ENCODE measurements around the gene ATP8A2.
A peak's percentile ranks its signal among the peaks of the same experiment; 100 is the strongest.
"Not testable (repeated sequence)": the region's sequence is repeated elsewhere in the genome, so short reads cannot be mapped to it uniquely, and the experiment has no call there.

Gene ATP8A2

DNA sequence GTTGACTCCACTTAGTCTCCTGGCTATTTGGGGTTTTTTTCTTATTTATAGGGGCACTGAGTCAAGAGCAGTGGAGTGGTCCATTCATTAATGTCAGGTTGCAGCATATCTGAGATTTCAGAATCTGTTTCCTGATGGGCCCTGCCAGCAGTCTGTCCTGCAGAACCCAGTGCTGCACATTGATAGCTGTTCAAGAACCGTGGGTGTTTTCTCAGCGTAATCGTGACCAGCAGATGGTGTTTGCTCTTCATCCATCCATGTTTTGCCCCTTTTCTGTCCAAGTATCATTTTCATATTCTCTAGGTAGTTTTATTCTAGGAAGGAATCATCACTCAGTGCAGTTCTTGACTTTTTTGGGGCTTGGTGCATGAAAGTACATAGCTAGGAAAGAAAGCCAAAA lies 166.5 kb downstream of the ATP8A2 start:
- no peak for DNase-seq (ENCODE audit: low read depth in 1 of 2, low spot score in 1 of 2)

DNA sequence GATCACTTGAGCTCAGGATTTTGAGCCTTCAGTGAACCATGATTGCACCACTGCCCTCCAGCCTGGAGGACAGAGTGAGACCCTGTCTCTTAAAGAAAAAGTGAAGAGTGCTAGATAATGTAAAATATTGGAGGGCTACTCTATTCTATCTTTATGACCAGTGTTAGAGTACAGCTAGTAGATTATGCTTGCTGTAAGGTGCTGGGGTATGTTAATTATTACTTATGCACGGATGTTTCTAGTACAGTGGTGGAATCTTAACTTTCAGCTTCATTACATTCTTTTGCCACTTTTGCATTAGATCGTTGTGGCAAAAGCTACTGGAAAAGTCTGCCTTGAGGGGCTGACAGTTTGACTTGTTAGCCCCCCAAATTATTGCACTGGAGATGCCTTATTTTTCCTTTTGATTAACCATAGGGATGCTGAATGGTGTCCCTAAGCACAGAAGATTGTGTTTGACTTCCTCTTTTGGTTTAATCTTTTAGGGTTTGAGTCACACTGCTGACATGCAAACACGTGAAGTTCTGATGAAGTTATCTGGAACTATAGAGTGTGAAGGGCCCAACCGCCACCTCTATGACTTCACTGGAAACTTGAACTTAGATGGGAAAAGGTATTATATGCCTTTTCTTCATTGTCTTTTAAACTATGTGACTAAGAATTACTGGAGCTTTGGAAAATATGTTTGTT lies 169.8 kb downstream of the ATP8A2 start:
- DNase-seq (ENCODE audit: low read depth in 1 of 2, low spot score in 1 of 2), result no peak

DNA sequence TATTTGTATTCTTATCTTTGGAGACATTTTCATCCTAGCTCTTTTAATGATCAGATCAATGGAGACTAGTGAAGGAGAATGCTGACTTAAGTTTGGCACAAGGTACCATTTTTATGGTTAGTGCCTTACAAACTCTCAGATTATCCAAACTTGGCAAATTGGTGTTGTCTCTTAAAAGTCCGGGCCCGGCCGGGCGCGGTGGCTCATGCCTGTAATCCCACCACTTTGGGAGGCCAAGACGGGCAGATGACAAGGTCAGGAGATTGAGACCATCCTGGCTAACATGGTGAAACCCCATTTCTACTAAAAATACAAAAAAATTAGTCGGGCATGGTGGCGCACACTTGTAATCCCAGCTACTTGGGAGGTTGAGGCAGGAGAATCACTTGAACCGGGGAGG lies 177.2 kb downstream of the ATP8A2 start:
- DNase-seq (ENCODE audit: low read depth in 1 of 2, low spot score in 1 of 2), result not testable (repeated sequence)

DNA sequence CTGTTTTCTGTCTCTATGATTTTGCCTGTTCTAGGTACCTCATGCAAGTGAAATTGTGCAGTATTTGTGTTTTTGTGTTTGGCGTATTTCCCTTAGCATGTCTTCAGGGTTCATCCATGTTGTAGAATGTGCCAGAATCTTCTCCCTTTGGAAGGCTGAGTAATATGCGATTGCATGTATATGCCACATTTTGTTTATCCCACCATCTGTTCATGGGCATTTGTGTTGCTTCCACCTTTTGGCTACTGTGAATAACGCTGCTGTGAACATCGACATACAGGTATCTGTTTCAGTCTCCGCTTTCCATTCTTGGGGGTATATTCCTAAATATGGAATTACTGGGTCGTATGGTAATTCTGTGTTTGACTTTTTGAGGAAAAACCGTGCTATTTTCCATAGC lies 190.0 kb downstream of the ATP8A2 start:
- DNase-seq (ENCODE audit: low read depth in 1 of 2, low spot score in 1 of 2), result no peak

DNA sequence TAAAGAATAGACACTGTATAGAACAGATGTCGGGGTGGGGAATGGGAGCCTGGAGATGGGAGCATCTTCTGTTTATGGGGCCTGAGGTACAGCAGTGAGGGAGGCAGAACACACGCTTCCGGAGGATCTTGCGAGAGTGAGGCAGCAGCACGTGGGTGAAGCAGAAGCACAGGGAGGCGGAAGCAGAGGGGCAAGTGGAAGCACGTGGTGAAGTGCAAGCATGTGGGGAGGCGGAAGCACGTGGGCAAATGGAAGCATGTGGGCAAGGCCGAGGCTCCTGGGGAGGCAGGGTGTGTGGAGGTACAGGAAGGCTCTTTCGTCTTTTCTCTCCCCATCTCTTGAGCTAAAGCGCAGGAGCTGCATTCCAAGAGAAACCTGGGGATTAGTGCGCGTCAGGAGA lies 198.4 kb downstream of the ATP8A2 start:
- no peak for DNase-seq (ENCODE audit: low read depth in 1 of 2, low spot score in 1 of 2)

DNA sequence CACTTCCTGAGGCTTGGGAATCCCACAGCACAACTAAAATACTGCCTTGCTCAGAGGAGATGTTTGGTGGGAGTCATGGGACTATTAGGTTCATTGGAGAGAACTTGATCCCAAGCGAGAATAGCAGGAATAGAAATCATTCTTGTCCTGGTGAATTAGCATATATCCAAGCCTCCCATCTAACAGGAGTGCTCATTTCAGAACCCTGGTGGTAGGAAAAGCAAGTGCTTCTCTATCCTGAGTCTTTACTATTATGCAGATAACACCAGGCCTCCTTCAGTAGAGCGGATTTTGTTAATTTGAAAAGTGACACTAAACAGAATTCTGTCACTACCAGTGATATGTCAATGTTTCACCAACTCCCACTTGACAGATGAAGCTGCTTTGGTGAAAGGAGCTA lies 199.5 kb downstream of the ATP8A2 start:
- DNase-seq (ENCODE audit: low read depth in 1 of 2, low spot score in 1 of 2), result no peak

DNA sequence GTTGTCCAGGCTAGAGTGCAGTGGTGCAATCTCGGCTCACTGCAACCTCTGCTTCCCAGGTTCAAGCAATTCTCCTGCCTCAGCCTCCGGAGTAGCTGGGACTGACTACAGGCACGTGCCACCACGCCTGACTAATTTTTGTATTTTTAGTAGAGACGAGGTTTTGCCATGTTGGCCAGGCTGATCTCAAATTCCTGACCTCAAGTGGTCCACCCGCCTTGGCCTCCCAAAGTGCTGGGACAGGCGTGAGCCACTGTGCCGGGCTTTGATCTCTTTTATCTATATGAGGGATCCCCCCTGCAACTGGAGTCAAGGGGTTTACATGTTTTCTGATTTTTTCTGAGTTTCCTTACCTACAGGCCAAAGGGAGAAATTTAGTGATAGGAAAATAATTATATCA lies 200.4 kb downstream of the ATP8A2 start:
- not testable (repeated sequence) for DNase-seq (ENCODE audit: low read depth in 1 of 2, low spot score in 1 of 2)

DNA sequence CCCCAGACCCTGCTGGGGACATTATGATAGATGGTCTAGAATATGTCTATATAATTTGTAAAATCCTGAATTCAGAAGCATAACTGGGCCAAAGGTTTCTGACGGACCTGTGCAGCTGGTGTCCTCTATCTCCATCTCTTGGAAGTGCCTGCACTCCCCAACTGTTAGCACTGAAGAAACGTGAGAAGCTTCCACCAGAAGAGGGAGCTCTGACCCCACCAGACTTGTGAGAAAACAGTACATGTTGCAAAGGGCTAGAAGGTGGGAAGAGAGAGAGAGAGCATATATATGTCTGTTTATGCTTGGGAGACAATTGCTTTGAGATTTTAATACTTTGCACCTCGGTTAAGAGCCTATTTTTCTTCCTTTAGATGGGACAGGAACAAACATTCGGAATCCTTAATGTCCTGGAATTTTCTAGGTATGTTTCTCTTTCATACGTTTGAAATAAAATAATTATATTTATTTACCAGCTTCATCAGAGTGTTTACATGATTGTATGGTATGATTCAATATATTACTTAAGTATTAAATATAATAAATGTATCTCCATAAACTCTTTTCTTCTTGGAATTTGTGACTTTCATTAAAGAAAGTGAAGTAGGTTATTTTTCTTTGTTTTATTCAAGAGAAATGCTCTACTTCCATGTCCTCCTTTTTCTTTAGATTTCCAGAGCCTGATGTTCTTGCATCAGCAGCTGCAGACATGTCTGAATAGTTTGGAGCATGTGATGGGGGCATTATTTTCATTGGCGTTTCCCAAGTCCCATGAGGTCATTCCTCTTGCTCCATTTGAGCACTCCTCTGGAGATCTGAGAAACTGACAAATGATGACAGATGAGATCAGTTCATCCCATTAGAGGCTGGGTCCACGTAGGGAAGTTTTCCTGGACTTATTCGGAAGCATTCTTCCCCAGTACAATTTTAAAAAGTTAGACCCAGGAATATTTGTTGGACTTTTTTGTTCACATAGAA lies 202.9 kb downstream of the ATP8A2 start:
- DNase-seq (ENCODE audit: low read depth in 1 of 2, low spot score in 1 of 2), result peak; percentile 37 to 47

DNA sequence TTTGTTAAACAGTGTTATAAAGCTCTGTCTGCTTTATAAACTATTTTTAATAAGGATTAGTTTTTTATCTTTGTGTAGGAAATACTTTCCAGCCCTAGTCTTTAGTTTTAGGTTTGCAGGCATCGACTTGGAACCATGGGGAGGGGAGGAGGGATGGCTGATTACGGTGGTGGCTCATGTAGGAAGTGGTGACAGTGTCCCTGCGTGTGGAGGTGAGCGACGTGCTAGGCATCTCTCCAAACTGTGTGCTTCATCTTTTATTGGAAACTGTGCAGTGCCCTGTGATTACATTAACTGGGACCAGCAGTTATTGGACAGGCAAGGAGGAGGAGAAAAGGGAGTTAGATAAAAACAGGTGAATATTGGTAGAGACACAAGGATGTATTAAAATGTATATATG lies 203.8 kb downstream of the ATP8A2 start:
- no peak for DNase-seq (ENCODE audit: low read depth in 1 of 2, low spot score in 1 of 2)

DNA sequence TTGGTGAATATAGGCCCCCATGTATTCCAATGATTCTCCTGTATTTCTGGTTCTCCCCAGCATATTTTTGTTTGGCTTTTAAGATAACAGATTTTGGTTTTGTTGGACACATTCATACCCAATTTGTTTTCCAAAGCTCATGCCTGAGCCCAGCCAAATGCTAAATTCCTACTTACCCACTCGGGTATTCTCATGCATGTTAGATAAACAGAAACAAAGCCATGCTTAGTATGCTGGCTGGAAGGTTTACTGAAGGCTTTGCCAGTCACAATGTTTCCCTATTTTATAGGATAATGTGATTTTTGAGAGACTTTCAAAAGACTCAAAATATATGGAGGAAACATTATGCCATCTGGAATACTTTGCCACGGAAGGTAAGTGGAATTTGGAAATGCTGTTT lies 206.8 kb downstream of the ATP8A2 start:
- DNase-seq (ENCODE audit: low read depth in 1 of 2, low spot score in 1 of 2), result no peak

DNA sequence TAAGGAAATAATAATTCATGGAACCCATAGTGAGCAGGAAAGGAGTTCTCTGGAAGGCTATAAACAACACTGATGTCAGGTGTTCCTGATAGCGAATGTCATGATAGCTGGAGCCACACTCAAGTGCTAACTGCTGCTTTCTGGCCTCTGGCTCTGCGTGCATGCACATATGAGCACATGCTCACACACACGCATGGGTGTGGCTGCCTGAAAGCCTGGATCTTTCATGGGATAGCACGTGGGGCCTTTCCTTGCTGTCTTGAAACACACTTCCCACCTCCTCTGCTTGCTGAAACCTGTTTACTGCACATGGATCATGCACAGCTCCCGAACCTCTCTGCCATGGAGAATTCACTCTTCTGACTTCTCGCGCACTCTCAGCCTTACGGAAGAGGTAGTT lies 207.4 kb downstream of the ATP8A2 start:
- no peak for DNase-seq (ENCODE audit: low read depth in 1 of 2, low spot score in 1 of 2)

DNA sequence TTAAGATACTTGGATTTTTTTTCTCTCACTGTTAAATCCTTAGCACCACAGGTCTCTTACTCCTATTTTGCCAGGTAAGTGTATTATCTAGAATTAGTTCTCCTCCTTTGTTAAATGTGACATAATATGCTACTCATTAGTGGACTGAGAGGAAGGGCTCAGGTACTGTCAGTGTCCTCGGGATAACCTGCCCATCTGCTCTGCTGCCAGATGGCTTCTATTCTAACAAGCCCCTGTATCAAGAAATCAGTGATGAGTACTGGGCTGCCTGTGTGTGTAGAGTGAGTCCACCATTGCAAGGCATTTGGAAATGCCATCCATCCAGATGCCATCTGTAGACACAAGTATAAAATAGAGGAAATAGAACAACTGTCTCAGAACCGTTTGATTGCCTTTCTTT lies 209.6 kb downstream of the ATP8A2 start:
- DNase-seq (ENCODE audit: low read depth in 1 of 2, low spot score in 1 of 2), result no peak

DNA sequence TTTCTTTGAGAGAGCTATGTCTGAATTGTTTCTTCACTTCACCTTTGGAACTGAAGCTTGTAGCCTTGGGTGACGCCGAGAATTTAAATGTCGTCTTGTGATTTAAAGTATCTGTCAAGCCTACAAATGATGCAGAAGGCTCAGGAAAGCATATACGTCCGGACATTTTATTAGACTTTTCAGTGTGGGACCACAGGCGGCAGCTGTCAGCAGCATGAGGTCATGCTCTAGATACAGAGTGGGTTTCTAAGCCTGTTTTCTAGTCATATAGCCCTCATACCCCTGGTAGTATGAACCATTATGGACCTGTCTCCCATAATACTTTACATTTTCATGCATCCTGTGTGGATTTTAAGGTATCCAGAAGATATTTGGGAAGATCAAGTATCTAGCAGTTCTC lies 212.3 kb downstream of the ATP8A2 start:
- DNase-seq (ENCODE audit: low read depth in 1 of 2, low spot score in 1 of 2), result no peak

DNA sequence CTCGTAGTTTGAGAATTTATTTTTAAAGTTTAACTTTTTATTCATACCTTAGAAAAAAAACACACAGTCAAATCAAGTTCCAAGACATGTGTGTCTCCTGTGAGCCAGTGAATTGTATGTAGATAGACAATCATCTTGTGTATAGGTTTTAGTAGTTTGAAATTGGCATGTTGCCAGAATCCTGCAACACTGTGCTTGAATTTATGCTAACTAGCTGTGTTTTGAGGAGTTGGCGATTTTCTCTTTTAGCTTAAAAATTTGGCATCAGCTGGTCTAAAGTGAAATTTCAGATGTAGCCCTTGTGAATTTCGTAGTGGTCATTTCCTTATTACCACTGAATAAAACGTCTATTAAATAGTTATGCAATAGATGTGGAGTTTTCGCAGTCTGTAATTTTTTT lies 213.2 kb downstream of the ATP8A2 start:
- no peak for DNase-seq (ENCODE audit: low read depth in 1 of 2, low spot score in 1 of 2)

DNA sequence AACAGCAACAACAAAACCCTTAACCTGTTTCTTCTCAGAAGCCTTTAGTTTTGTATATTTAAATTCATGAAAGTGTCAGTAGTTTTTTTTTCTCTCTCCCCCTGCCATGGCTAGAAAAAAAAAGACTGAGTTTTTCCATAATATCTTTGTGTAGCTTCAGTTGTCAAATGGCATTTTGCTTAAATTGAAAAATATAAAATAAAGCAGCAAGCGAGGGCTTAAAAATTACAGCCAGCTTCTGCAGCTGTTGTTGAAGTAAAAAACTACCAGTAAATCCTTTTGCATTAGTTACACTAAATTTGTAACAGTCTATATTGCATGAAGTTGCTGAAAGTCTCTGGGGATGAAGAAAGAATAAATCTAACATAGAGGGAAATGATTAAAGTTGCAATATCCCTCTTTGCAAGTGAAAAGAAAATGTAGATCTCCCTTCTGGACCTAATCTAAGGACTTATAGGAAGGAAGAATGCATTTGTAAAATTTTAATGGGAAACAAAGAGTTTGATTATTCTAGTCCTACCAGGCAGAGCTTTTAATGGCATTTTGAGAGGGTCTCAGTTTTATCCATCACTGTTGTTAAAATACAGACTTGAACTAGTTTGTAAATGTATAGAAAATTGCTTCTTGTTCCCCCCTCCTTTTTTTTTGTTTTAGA lies 215.7 kb downstream of the ATP8A2 start:
- DNase-seq (ENCODE audit: low read depth in 1 of 2, low spot score in 1 of 2), result no peak

DNA sequence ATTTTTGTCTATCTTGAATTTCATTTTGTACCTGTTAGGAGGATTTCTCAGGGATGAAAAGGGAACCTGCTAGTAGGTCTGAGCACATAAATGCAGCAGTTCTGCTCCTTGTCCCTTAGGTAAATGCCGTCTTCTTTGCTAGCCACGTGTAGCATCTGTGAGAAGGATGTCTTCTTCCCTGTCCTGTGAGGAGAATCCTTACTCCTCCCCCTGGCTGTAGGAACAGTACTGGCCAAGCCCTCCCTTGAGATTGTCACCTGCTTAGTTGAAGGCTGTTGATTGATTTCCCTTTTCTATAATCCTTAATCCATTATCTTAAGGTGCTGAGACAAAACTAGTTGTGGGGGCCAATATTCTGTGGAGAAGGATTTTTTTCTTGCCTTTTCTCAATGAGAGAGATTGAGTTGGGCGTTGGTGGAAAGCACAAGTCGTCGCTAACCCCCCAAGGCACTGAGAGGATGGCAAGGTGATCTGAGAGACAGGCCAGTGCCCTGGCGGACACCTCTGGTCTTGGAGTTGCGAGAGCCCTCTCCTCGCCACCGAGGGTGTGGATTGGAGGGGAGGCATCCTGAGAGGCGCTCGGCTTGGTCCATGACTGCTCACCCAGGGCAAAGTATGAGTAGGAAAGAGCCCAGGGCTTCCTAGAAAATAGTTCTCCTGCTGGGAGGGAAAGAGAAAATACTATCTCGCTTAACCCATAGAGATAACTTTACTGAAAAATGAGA lies 216.7 kb downstream of the ATP8A2 start:
- DNase-seq (ENCODE audit: low read depth in 1 of 2, low spot score in 1 of 2), result no peak

DNA sequence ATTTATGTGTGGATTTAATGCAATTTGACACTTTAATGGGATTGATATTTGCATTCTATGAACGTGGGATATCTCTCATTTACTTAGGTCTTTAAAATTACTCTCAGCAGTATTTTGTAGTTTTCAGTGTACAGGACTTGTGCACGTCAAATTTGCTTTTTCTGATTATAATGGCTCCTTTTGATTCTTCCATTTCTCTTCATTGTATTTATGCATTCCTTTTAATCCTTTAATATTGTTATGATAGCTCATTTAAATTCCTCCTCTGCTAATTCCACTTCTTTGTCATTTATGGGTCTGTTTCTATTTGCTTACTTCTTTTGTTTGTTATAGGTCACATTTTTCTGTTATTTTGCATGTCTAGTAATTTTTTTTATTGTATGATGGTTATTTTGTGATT lies 226.6 kb downstream of the ATP8A2 start:
- DNase-seq (ENCODE audit: low read depth in 1 of 2, low spot score in 1 of 2), result no peak

DNA sequence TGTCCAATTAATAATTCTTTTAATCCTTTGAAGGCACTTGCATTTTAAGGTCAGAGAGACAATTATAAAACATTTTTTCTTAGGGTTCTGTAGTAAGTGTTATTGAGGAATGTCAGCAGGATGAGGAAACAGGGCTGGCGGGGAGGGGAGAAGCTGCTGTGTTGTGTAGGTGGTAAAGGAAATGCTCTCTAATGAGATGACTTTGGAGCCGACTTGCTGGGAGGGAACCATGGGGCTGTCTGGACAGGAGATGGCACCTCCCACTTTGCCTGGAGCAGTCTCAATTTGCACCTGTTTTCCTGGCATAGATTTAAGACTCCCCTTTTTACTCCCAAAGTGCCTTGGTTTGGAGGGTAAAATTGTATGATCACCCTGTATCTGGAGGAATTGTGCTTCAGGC lies 230.4 kb downstream of the ATP8A2 start:
- no peak for DNase-seq (ENCODE audit: low read depth in 1 of 2, low spot score in 1 of 2)

DNA sequence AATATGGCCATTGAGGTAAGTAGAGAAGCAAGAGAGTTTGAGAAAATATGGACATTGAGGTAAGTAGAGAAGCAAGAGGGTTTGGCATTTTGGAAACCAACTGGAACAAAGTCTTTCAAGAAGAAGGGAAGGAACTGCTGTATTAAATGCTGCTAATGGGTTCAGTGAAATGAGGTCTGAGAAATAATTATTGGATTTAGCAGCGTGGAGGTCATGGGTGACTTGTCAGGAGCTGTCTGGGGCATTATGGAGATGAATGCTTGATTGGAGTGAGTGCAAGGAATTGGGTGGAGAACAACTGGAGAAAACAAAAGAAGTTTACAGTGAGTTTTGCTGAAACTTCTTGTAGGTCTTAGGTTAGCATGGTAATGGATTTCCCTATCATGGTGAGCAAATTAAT lies 232.3 kb downstream of the ATP8A2 start:
- DNase-seq (ENCODE audit: low read depth in 1 of 2, low spot score in 1 of 2), result no peak

DNA sequence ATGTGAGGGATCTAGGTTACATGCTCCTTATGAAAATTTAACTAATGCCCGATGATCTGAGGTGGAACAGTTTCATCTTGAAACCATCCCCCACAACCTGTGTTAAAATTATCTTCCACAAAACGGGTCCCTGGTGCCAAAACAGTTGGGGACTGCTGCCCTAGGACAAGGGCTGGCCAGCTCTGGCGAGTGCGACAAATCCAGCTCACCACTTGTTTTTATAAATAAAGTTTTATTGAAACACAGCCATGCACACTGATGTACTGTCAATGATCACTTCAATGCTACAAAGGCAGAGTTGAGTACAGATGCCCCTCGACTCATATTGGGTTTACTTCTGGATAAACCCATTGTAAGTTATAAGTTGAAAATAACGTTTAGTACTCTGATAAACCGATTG lies 235.3 kb downstream of the ATP8A2 start:
- no peak for DNase-seq (ENCODE audit: low read depth in 1 of 2, low spot score in 1 of 2)

DNA sequence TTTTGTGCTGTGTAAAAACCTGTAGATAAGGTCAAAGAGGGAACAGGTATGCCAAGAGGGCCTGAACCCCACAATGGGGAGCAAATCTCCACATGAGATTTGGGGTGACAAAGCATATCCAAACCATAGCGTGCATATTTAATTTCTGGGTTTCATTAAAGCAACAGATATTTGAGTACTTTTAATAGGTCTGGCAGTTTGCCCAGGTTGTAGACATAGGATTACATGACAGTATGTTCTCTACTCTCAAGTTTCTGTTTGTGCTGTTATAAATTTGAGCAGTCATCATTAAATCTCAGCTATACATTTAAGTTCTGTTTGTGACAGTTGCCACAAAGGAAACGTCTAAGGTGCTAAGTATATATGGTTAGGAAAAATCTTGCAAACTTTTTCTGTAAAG lies 236.4 kb downstream of the ATP8A2 start:
- DNase-seq (ENCODE audit: low read depth in 1 of 2, low spot score in 1 of 2), result no peak

Data from activated T-helper 1 cell treated with anti-CD3 and anti-CD28 coated beads, Interleukin-2, amount 50 U/mL, for 16 hours (primary cell).